ENCODE measurements around the gene RAB3GAP2.

RAB3GAP2 gene

GRCh38 chr1:220156620-220157146 lies 115.6 kb downstream of the RAB3GAP2 start:
- H3K36me3 Mint-ChIP-seq (ENCODE audit: low read depth), result peaks cover 69% of the 10 kb centered on the region
- no peak overlapping the region for H3K4me3 Mint-ChIP-seq
- no peak for TF ChIP-seq CTCF (IDR thresholded peaks at IDR 0.05)
- H3K27me3 Mint-ChIP-seq (ENCODE audit: low read depth, poor library complexity), result no peaks in the 10 kb centered on the region
- DNase-seq, result no peak
- H3K4me1 Mint-ChIP-seq, result no peaks in the 10 kb centered on the region
- H3K27ac Mint-ChIP-seq, result no peak overlapping the region
- H3K9me3 Mint-ChIP-seq, result no peaks in the 10 kb centered on the region

DNA sequence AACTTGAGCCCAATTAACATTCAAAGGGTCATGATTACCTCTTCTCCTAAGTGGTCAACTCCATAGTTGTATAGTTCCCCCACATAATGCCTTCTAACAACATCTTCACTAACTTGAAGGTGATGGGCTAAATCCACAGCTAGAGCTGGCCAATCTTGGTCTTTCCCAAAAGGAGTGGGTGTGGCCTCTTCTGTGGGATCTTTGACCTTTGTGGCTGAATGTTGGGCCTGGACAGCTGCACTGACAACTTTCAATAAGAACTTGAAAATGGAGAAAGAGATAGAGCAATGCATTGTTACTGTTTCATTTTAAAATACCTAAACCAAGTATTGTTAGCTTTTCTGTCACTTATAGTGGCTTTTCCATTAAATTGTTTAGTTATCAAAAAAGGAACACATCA lies 119.1 kb downstream of the RAB3GAP2 start:
- DNase-seq, result no peak
- H3K27ac Mint-ChIP-seq, result no peak overlapping the region
- H3K4me1 Mint-ChIP-seq, result no peaks in the 10 kb centered on the region
- H3K36me3 Mint-ChIP-seq (ENCODE audit: low read depth), result peaks cover 52% of the 10 kb centered on the region
- no peak overlapping the region for H3K4me3 Mint-ChIP-seq
- H3K9me3 Mint-ChIP-seq, result no peaks in the 10 kb centered on the region
- TF ChIP-seq CTCF (IDR thresholded peaks at IDR 0.05), result no peak
- H3K27me3 Mint-ChIP-seq (ENCODE audit: low read depth, poor library complexity), result no peaks in the 10 kb centered on the region

DNA sequence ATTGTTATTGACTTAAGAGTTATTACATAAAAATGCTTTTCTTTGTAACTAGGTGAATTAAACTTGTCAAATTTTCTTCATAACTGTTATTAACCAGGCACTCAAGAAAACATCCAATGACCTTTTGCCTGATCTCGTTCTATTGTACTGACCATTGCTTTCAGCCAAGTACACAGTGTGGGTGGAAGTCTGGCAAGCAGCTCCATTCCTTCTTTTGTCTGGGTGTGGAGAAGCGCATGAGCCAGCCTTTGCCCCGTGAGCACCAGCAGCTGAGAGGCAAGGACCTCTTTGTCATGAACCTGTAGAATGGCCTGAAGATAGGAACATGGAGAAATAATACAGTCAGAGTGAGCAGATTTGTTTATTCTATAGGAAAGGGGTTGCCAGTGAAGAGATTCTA lies 120.8 kb downstream of the RAB3GAP2 start:
- H3K4me1 Mint-ChIP-seq, result no peaks in the 10 kb centered on the region
- no peak overlapping the region for H3K4me3 Mint-ChIP-seq
- no peak for TF ChIP-seq CTCF (IDR thresholded peaks at IDR 0.05)
- peaks cover 54% of the 10 kb centered on the region for H3K36me3 Mint-ChIP-seq (ENCODE audit: low read depth)
- H3K27ac Mint-ChIP-seq, result peak overlapping the region; percentile 81
- H3K9me3 Mint-ChIP-seq, result no peaks in the 10 kb centered on the region
- DNase-seq, result no peak
- no peaks in the 10 kb centered on the region for H3K27me3 Mint-ChIP-seq (ENCODE audit: low read depth, poor library complexity)

- no peak for DNase-seq
- Mint-ChIP-seq H3K27me3 (ENCODE audit: low read depth, poor library complexity) (no peaks in the 10 kb centered on the region), H3K27ac (peak overlapping the region; percentile 39), H3K36me3 (ENCODE audit: low read depth) (peaks cover 62% of the 10 kb centered on the region), H3K4me3 (no peak overlapping the region), H3K9me3 (no peaks in the 10 kb centered on the region), H3K4me1 (no peaks in the 10 kb centered on the region)
- no peak for TF ChIP-seq CTCF (IDR thresholded peaks at IDR 0.05)
Observed at GRCh38 chr1:220149742-220150141, 122.5 kb downstream of the RAB3GAP2 start.

DNA sequence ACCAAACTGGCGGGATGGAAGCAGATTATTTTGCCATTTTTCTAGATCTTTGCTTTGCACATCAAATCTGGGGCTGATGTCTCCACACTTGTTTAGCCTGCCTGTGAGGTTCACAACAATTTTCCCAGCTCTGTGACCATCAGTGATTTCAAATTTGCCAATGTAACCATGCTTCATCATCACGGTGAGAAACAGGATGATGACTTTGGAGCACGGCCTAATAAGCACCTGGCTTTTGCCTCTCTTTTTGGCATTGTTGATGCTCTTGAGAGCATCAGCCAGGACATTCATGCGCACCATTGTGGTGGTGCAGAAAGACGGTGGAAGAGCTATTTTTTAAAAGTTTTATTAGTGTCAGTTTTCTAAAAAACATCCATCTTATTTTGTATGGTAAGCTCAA lies 128.2 kb downstream of the RAB3GAP2 start:
- H3K36me3 Mint-ChIP-seq (ENCODE audit: low read depth), result peaks cover 84% of the 10 kb centered on the region
- no peaks in the 10 kb centered on the region for H3K4me1 Mint-ChIP-seq
- no peak for TF ChIP-seq CTCF (IDR thresholded peaks at IDR 0.05)
- H3K4me3 Mint-ChIP-seq, result no peak overlapping the region
- no peaks in the 10 kb centered on the region for H3K27me3 Mint-ChIP-seq (ENCODE audit: low read depth, poor library complexity)
- no peaks in the 10 kb centered on the region for H3K9me3 Mint-ChIP-seq
- no peak overlapping the region for H3K27ac Mint-ChIP-seq
- DNase-seq, result no peak

DNA sequence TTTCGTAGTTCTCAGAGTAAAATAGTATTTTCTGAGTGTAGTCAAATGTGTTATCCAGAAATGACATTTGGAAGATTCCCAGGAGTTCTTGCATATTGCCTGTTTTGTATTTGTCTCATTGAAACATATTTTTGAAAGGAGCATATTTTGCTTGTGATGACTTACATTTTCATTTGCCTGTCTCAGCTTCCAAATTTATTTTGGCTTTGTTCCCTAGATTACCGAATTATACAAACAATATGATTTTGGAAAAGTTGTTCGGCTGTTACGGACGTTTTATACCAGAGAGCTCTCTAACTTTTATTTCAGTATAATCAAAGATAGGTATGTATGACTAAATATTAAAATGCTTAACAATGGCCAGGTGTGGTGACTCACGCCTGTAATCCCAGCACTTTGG lies 132.3 kb downstream of the RAB3GAP2 start:
- Mint-ChIP-seq H3K27ac (no peak overlapping the region), H3K4me3 (no peak overlapping the region), H3K27me3 (ENCODE audit: low read depth, poor library complexity) (no peaks in the 10 kb centered on the region), H3K36me3 (ENCODE audit: low read depth) (peaks cover 81% of the 10 kb centered on the region), H3K4me1 (no peaks in the 10 kb centered on the region), H3K9me3 (no peaks in the 10 kb centered on the region)
- TF ChIP-seq CTCF (IDR thresholded peaks at IDR 0.05), result no peak
- DNase-seq, result no peak

Data from nephron progenitor cell (in vitro differentiated cells).